GM12891 (cell line): ENCODE measurements around the gene NEDD1.

ENCODE experiments used
- POLR2A ChIP-seq: IDR thresholded peaks from 2 replicates; pipeline ENCODE4 v1.6.1; 2011; ENCODE audit warnings: low read depth, low read length, control low read depth
- POLR2AphosphoS5 ChIP-seq: IDR thresholded peaks from 2 replicates; pipeline ENCODE4 v1.6.1; 2011; ENCODE audit warnings: low read depth, low read length, control low read depth
- POU2F2 ChIP-seq: IDR thresholded peaks from 2 replicates; pipeline ENCODE4 v1.6.1; 2011; ENCODE audit warnings: low read depth, mild to moderate bottlenecking, control low read depth, low read length, moderate library complexity
- SPI1 ChIP-seq: IDR thresholded peaks from 2 replicates; pipeline ENCODE4 v1.6.1; 2011; ENCODE audit warnings: low read depth, low read length, control low read depth
- TAF1 ChIP-seq: IDR thresholded peaks from 2 replicates; pipeline ENCODE4 v1.6.1; 2011; ENCODE audit warnings: low read depth, low read length, control low read depth

- TF ChIP-seq POLR2A: no peak
- TF ChIP-seq POLR2AphosphoS5: no peak
- no peak for TF ChIP-seq TAF1
- TF ChIP-seq SPI1: no peak
- no peak for TF ChIP-seq POU2F2
Observed at GRCh38 chr12:96881608-96882007, 25.4 kb upstream of the NEDD1 start.
